HG03097 (cell line): Measurements from ENCODE around the gene HFM1.
"Not testable (repeated sequence)": the region's sequence is repeated elsewhere in the genome, so short reads cannot be mapped to it uniquely, and the experiment has no call there.

Experiments used
- ATAC-seq: cut with Tn5 transposase; IDR thresholded peaks from one replicate; pipeline ENCODE4 v1.9.1; 2021; ENCODE audit not compliant: unreplicated experiment, low FRiP score

Gene HFM1

GRCh38 chr1:91381844-91382243 is 22.8 kb downstream of the HFM1 start:
- ATAC-seq, result no peak

- ATAC-seq, result no peak
Measured at GRCh38 chr1:91374086-91374485, 30.6 kb downstream of the HFM1 start.

- not testable (repeated sequence) for ATAC-seq
Measured at GRCh38 chr1:91372230-91372629, 32.4 kb downstream of the HFM1 start.

GRCh38 chr1:91349524-91349923 is 55.1 kb downstream of the HFM1 start:
- no peak for ATAC-seq

- ATAC-seq, result no peak
Measured at GRCh38 chr1:91346824-91347223, 57.8 kb downstream of the HFM1 start.

GRCh38 chr1:91345395-91346005 is 59.1 kb downstream of the HFM1 start:
- ATAC-seq, result no peak

- no peak for ATAC-seq
Measured at GRCh38 chr1:91338501-91338900, 66.1 kb downstream of the HFM1 start.

- ATAC-seq, result no peak
Measured at GRCh38 chr1:91335603-91336002, 69.0 kb downstream of the HFM1 start.

GRCh38 chr1:91334856-91335255 is 69.8 kb downstream of the HFM1 start:
- no peak for ATAC-seq

GRCh38 chr1:91325456-91325855 is 79.2 kb downstream of the HFM1 start:
- ATAC-seq, result no peak

GRCh38 chr1:91314643-91315042 is 90.0 kb downstream of the HFM1 start:
- ATAC-seq, result no peak

GRCh38 chr1:91311672-91312071 is 93.0 kb downstream of the HFM1 start:
- ATAC-seq, result no peak

- ATAC-seq, result no peak
Measured at GRCh38 chr1:91308544-91308943, 96.1 kb downstream of the HFM1 start.

- no peak for ATAC-seq
Measured at GRCh38 chr1:91307784-91308409, 96.7 kb downstream of the HFM1 start.

- ATAC-seq, result no peak
Measured at GRCh38 chr1:91303165-91303564, 101.5 kb downstream of the HFM1 start.

GRCh38 chr1:91288843-91289553 is 115.6 kb downstream of the HFM1 start:
- ATAC-seq, result not testable (repeated sequence)

GRCh38 chr1:91286962-91287317 is 117.7 kb downstream of the HFM1 start:
- not testable (repeated sequence) for ATAC-seq

GRCh38 chr1:91286259-91286961 is 118.2 kb downstream of the HFM1 start:
- ATAC-seq, result not testable (repeated sequence)

- no peak for ATAC-seq
Measured at GRCh38 chr1:91283421-91283726, 121.3 kb downstream of the HFM1 start.

GRCh38 chr1:91282695-91283420 is 121.8 kb downstream of the HFM1 start:
- peak; percentile 56 for ATAC-seq

GRCh38 chr1:91281782-91282181 is 122.9 kb downstream of the HFM1 start:
- ATAC-seq, result no peak
